ENCODE data around the gene RGS7.

The RGS7 gene

DNA sequence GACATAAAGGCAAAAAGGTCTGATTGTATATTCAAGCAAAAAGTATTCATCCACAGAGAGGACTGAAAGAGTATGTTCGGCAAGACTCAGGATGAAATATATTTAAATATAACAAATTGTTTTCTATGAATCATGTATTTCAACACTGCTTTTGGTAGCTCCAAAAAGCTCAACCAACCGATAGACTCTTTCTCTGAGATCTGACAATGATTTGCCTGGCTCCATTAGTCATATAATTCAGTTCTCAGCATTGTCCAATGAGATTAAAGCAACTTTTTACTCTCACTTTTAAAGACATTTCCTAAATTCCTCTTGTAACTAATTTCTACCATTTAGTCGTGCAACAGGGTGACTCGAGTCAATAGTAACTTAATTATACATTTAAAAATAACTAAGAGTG, 426.0 kb downstream of the RGS7 start:
- no peak overlapping the region for H3K9ac ChIP-seq (ENCODE audit: low read depth in 1 of 2, low read length in 2 of 2)
- peaks cover 0 to 4% of the 10 kb centered on the region in 2 donors for H3K9me3 ChIP-seq (ENCODE audit: control insufficient read depth in 1 of 2, low read length in 2 of 2)
- H3K4me3 ChIP-seq (ENCODE audit: low read depth in 1 of 2, low read length in 2 of 2) = no peak overlapping the region
- no peaks in the 10 kb centered on the region for H3K4me1 ChIP-seq (ENCODE audit: control insufficient read depth in 1 of 2, insufficient read depth in 2 of 2, low read length in 2 of 2)
- H3K36me3 ChIP-seq (ENCODE audit: control insufficient read depth in 1 of 2, insufficient read depth in 2 of 2, low read length in 2 of 2) = no peaks in the 10 kb centered on the region
- no peaks in the 10 kb centered on the region for H3K27me3 ChIP-seq (ENCODE audit: control insufficient read depth in 1 of 2, insufficient read depth in 2 of 2, low read length in 2 of 2)
- H3K27ac ChIP-seq (ENCODE audit: low read depth, low read length) = no peak overlapping the region

- Histone ChIP-seq H3K4me1 (ENCODE audit: control insufficient read depth in 1 of 2, insufficient read depth in 2 of 2, low read length in 2 of 2) (no peaks in the 10 kb centered on the region), H3K36me3 (ENCODE audit: control insufficient read depth in 1 of 2, insufficient read depth in 2 of 2, low read length in 2 of 2) (no peaks in the 10 kb centered on the region), H3K9ac (ENCODE audit: low read depth in 1 of 2, low read length in 2 of 2) (no peak overlapping the region), H3K27ac (ENCODE audit: low read depth, low read length) (no peak overlapping the region), H3K9me3 (ENCODE audit: control insufficient read depth in 1 of 2, low read length in 2 of 2) (no peaks in the 10 kb centered on the region), H3K4me3 (ENCODE audit: low read depth in 1 of 2, low read length in 2 of 2) (no peak overlapping the region), H3K27me3 (ENCODE audit: control insufficient read depth in 1 of 2, insufficient read depth in 2 of 2, low read length in 2 of 2) (no peaks in the 10 kb centered on the region)
These were observed 428.7 kb downstream of the RGS7 start for GRCh38 chr1:240928265-240928664.

DNA sequence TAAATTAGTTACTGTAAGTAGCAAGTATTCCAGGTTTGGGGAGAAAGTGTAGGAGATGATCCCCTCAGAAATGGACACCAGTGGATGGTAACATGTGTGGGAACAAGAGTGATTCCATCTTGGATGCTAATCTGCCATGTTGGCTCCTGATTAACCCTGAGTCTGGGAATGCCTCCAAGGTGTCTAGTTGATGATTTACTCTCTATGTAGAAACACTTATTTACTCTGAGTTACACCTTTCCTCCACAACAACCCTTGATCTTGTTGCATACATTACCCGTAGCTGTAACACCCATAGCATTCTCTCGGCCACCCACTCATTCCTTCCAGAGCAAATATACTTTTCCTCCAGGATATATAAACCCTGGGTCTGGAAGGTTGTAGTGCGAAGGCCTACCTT, 429.2 kb downstream of the RGS7 start:
- H3K9ac ChIP-seq (ENCODE audit: low read depth in 1 of 2, low read length in 2 of 2) = no peak overlapping the region
- H3K4me3 ChIP-seq (ENCODE audit: low read depth in 1 of 2, low read length in 2 of 2) = no peak overlapping the region
- no peaks in the 10 kb centered on the region for H3K27me3 ChIP-seq (ENCODE audit: control insufficient read depth in 1 of 2, insufficient read depth in 2 of 2, low read length in 2 of 2)
- H3K4me1 ChIP-seq (ENCODE audit: control insufficient read depth in 1 of 2, insufficient read depth in 2 of 2, low read length in 2 of 2) = no peaks in the 10 kb centered on the region
- H3K36me3 ChIP-seq (ENCODE audit: control insufficient read depth in 1 of 2, insufficient read depth in 2 of 2, low read length in 2 of 2) = no peaks in the 10 kb centered on the region
- no peak overlapping the region for H3K27ac ChIP-seq (ENCODE audit: low read depth, low read length)
- no peaks in the 10 kb centered on the region for H3K9me3 ChIP-seq (ENCODE audit: control insufficient read depth in 1 of 2, low read length in 2 of 2)

GRCh38 chr1:240925273-240925672, 431.7 kb downstream of the RGS7 start:
- no peak overlapping the region for H3K9ac ChIP-seq (ENCODE audit: low read depth in 1 of 2, low read length in 2 of 2)
- no peak overlapping the region for H3K27ac ChIP-seq (ENCODE audit: low read depth, low read length)
- no peaks in the 10 kb centered on the region for H3K27me3 ChIP-seq (ENCODE audit: control insufficient read depth in 1 of 2, insufficient read depth in 2 of 2, low read length in 2 of 2)
- no peaks in the 10 kb centered on the region for H3K4me1 ChIP-seq (ENCODE audit: control insufficient read depth in 1 of 2, insufficient read depth in 2 of 2, low read length in 2 of 2)
- no peak overlapping the region for H3K4me3 ChIP-seq (ENCODE audit: low read depth in 1 of 2, low read length in 2 of 2)
- no peaks in the 10 kb centered on the region for H3K36me3 ChIP-seq (ENCODE audit: control insufficient read depth in 1 of 2, insufficient read depth in 2 of 2, low read length in 2 of 2)
- no peaks in the 10 kb centered on the region for H3K9me3 ChIP-seq (ENCODE audit: control insufficient read depth in 1 of 2, low read length in 2 of 2)

GRCh38 chr1:240917976-240918375, 439.0 kb downstream of the RGS7 start:
- H3K4me3 ChIP-seq (ENCODE audit: low read depth in 1 of 2, low read length in 2 of 2) = no peak overlapping the region
- no peaks in the 10 kb centered on the region for H3K9me3 ChIP-seq (ENCODE audit: control insufficient read depth in 1 of 2, low read length in 2 of 2)
- no peak overlapping the region for H3K27ac ChIP-seq (ENCODE audit: low read depth, low read length)
- no peaks in the 10 kb centered on the region for H3K36me3 ChIP-seq (ENCODE audit: control insufficient read depth in 1 of 2, insufficient read depth in 2 of 2, low read length in 2 of 2)
- H3K27me3 ChIP-seq (ENCODE audit: control insufficient read depth in 1 of 2, insufficient read depth in 2 of 2, low read length in 2 of 2) = no peaks in the 10 kb centered on the region
- H3K9ac ChIP-seq (ENCODE audit: low read depth in 1 of 2, low read length in 2 of 2) = no peak overlapping the region
- H3K4me1 ChIP-seq (ENCODE audit: control insufficient read depth in 1 of 2, insufficient read depth in 2 of 2, low read length in 2 of 2) = no peaks in the 10 kb centered on the region

DNA sequence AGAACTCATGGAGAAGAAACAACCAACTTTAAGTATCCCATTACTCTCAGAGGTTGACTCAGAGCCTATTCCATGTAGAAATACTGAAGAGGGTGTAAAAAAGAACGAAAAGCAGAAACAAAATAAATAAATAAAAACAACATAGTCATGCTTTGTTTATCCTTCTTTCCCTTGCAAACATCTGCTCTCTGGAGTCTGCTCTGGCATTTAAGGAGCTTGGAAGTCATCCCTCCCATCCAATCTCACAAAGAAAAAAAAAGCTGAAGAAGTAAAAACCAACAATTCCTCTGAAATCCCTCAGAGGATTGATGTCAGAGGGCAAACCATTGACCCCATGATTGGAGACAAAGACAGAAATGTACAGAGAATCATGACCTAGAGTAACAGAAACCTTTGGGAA, 442.5 kb downstream of the RGS7 start:
- H3K27ac ChIP-seq (ENCODE audit: low read depth, low read length) = no peak overlapping the region
- H3K4me1 ChIP-seq (ENCODE audit: control insufficient read depth in 1 of 2, insufficient read depth in 2 of 2, low read length in 2 of 2) = no peaks in the 10 kb centered on the region
- H3K36me3 ChIP-seq (ENCODE audit: control insufficient read depth in 1 of 2, insufficient read depth in 2 of 2, low read length in 2 of 2) = no peaks in the 10 kb centered on the region
- H3K9ac ChIP-seq (ENCODE audit: low read depth in 1 of 2, low read length in 2 of 2) = no peak overlapping the region
- no peak overlapping the region for H3K4me3 ChIP-seq (ENCODE audit: low read depth in 1 of 2, low read length in 2 of 2)
- no peaks in the 10 kb centered on the region for H3K27me3 ChIP-seq (ENCODE audit: control insufficient read depth in 1 of 2, insufficient read depth in 2 of 2, low read length in 2 of 2)
- H3K9me3 ChIP-seq (ENCODE audit: control insufficient read depth in 1 of 2, low read length in 2 of 2) = no peaks in the 10 kb centered on the region

GRCh38 chr1:240912821-240913220, 444.2 kb downstream of the RGS7 start:
- Histone ChIP-seq H3K36me3 (ENCODE audit: control insufficient read depth in 1 of 2, insufficient read depth in 2 of 2, low read length in 2 of 2) (no peaks in the 10 kb centered on the region), H3K27me3 (ENCODE audit: control insufficient read depth in 1 of 2, insufficient read depth in 2 of 2, low read length in 2 of 2) (no peaks in the 10 kb centered on the region)

DNA sequence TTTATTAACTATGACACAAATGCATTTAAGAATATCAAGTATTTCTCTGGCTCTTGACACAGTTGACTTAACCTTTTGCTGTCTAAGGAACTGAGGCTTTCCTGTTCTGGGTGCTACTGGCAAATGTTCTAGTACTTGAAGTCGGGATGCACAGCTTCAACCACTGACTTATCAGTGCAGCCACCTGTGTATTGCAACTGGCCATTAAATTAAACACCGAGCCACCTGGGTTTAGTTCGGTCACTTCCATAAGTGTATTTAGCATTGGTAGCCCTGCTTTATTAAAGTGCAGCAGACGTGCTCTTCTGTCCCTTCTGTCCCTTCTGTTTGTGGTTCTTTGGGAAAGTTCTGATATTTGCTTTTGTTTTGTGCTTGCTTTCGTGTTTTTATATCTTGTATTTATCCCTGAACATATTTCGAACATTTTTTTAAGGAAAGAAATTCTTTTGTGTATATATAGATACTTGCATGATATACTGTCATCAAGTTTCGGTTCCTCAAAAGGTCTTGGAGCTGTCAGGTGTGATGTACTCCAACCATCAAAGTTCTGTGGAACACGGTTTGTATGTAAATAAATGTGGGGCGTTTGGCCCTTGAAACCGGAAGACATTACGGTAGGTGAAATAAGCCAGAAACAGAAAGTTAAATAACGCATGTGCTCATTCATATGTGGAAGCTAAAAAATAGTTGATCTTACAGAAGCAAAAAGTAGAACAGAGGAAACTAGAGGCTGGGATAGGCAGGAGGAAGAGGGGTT, 447.1 kb downstream of the RGS7 start:
- Histone ChIP-seq H3K36me3 (ENCODE audit: control insufficient read depth in 1 of 2, insufficient read depth in 2 of 2, low read length in 2 of 2) (no peaks in the 10 kb centered on the region), H3K9me3 (ENCODE audit: control insufficient read depth in 1 of 2, low read length in 2 of 2) (no peaks in the 10 kb centered on the region), H3K27ac (ENCODE audit: low read depth, low read length) (no peak overlapping the region), H3K4me3 (ENCODE audit: low read depth in 1 of 2, low read length in 2 of 2) (no peak overlapping the region), H3K4me1 (ENCODE audit: control insufficient read depth in 1 of 2, insufficient read depth in 2 of 2, low read length in 2 of 2) (peaks cover 0 to 5% of the 10 kb centered on the region in 2 donors), H3K27me3 (ENCODE audit: control insufficient read depth in 1 of 2, insufficient read depth in 2 of 2, low read length in 2 of 2) (no peaks in the 10 kb centered on the region), H3K9ac (ENCODE audit: low read depth in 1 of 2, low read length in 2 of 2) (no peak overlapping the region)

More at GRCh38 chr1:240912821-240913220, 444.2 kb downstream of the RGS7 start:
- H3K4me1 ChIP-seq (ENCODE audit: control insufficient read depth in 1 of 2, insufficient read depth in 2 of 2, low read length in 2 of 2) = no peaks in the 10 kb centered on the region
- H3K9ac ChIP-seq (ENCODE audit: low read depth in 1 of 2, low read length in 2 of 2) = no peak overlapping the region
- H3K9me3 ChIP-seq (ENCODE audit: control insufficient read depth in 1 of 2, low read length in 2 of 2) = no peaks in the 10 kb centered on the region
- H3K27ac ChIP-seq (ENCODE audit: low read depth, low read length) = no peak overlapping the region
- no peak overlapping the region for H3K4me3 ChIP-seq (ENCODE audit: low read depth in 1 of 2, low read length in 2 of 2)

GRCh38 chr1:240906477-240906876, 450.5 kb downstream of the RGS7 start:
- no peaks in the 10 kb centered on the region for H3K27me3 ChIP-seq (ENCODE audit: control insufficient read depth in 1 of 2, insufficient read depth in 2 of 2, low read length in 2 of 2)
- no peak overlapping the region for H3K4me3 ChIP-seq (ENCODE audit: low read depth in 1 of 2, low read length in 2 of 2)
- H3K9me3 ChIP-seq (ENCODE audit: control insufficient read depth in 1 of 2, low read length in 2 of 2) = no peaks in the 10 kb centered on the region
- H3K9ac ChIP-seq (ENCODE audit: low read depth in 1 of 2, low read length in 2 of 2) = no peak overlapping the region
- H3K36me3 ChIP-seq (ENCODE audit: control insufficient read depth in 1 of 2, insufficient read depth in 2 of 2, low read length in 2 of 2) = no peaks in the 10 kb centered on the region
- H3K4me1 ChIP-seq (ENCODE audit: control insufficient read depth in 1 of 2, insufficient read depth in 2 of 2, low read length in 2 of 2) = peaks cover 0 to 5% of the 10 kb centered on the region in 2 donors
- no peak overlapping the region for H3K27ac ChIP-seq (ENCODE audit: low read depth, low read length)

DNA sequence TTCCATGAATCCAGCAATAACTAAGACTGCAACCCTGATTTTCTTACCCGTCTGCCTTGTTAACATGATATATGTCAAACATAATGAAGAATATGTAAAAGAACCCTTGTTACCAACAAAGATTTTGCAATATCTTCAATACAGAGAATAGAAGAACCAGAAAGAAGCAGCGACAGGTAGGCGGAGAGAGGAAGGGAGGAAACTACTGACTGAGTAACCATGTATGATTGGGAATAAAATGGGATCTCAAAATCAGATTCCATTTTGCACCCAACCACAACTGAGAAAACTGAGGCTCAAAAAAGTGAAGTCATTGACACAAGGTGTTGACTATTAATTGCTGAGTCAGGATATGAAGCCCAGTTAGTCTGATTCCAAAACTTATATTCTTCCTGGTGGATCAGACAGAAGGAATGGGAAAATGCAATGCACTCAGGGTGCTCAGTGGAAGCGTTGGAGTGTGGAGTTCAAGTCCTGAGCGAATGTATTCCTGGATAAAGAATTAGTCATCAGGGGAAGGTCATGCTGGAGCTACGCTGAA, 451.7 kb downstream of the RGS7 start:
- H3K27me3 ChIP-seq (ENCODE audit: control insufficient read depth in 1 of 2, insufficient read depth in 2 of 2, low read length in 2 of 2) = no peaks in the 10 kb centered on the region
- no peak overlapping the region for H3K9ac ChIP-seq (ENCODE audit: low read depth in 1 of 2, low read length in 2 of 2)
- H3K36me3 ChIP-seq (ENCODE audit: control insufficient read depth in 1 of 2, insufficient read depth in 2 of 2, low read length in 2 of 2) = no peaks in the 10 kb centered on the region
- H3K4me1 ChIP-seq (ENCODE audit: control insufficient read depth in 1 of 2, insufficient read depth in 2 of 2, low read length in 2 of 2) = peaks cover 0 to 5% of the 10 kb centered on the region in 2 donors
- no peak overlapping the region for H3K4me3 ChIP-seq (ENCODE audit: low read depth in 1 of 2, low read length in 2 of 2)
- no peak overlapping the region for H3K27ac ChIP-seq (ENCODE audit: low read depth, low read length)
- H3K9me3 ChIP-seq (ENCODE audit: control insufficient read depth in 1 of 2, low read length in 2 of 2) = no peaks in the 10 kb centered on the region

Measured in duodenal mucosa (tissue), 2 donors.